Bronchial smooth muscle cell (primary cell): ENCODE results near the gene FBN1. TPM values are rescaled to one million over a fixed set of nuclear protein-coding genes. Genes with fewer than 3 reads are reported as not detected.

ENCODE experiments used
- total RNA-seq: library from RNA; depleted of rRNA; stranded (reverse); fragments of >200 nt; gene quantifications from 2 replicates; pipeline ENCODE4 v1.2.1, GENCODE V29; 2014

The FBN1 gene
- 1,286 and 1,431 TPM in 2 replicates for total RNA-seq

GRCh38 chr15:48645558-48646330 is at the start of gene FBN1:
FBN1 (minus strand) TSS chr15:48645709; CDS start chr15:48644769, 940 bp downstream.

Other genes starting within 250 kb of the FBN1 start
- gene CEP152, start 165.4 kb upstream of the FBN1 start, total RNA-seq = 3.3 and 8.8 TPM in 2 replicates
- 382 and 390 TPM in 2 replicates for gene EID1, start 232.4 kb upstream of the FBN1 start, total RNA-seq